Spleen (tissue), 3 donors: Measurements from ENCODE around the gene CALN1.

Experiments
- POLR2A ChIP-seq, 3 donors: fragments of 450-650 bp; IDR thresholded peaks; one replicate each; pipeline ENCODE4 v1.5.1; 2017; ENCODE audit warnings: antibody characterized with exemption in 3 of 3, mild to moderate bottlenecking in 1 of 3
- POLR2AphosphoS5 ChIP-seq, 3 donors: sonication (generic); formaldehyde crosslinking; IDR thresholded peaks; one replicate each; pipeline ENCODE4 v1.5.1; 2017; ENCODE audit warnings: antibody characterized with exemption in 3 of 3

DNA sequence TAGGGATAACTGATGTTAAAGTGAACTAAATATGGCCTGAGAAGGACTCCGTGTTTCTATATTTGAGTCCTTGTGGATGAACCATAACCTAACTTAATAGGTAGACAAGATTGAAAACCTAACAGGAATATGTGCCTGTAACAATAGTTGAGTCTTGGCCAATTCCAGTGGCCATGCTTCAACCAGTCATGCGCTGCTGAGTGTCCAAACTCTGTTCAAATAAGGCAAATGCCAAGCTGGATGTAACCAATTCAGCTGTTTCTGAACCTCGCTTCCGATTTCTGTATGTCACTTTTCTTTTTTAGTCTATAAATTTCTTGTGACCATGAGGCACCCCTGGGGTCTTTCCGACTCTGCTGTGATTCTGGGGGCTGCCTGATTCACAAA is 672.0 kb downstream of the CALN1 start:
- no peak for TF ChIP-seq POLR2A (IDR thresholded peaks at IDR 0.05)
- TF ChIP-seq POLR2AphosphoS5 (IDR thresholded peaks at IDR 0.05) = no peak
